Endodermal cell (in vitro differentiated cells): ENCODE data around the gene ATXN1. TPM values are rescaled to one million over a fixed set of nuclear protein-coding genes. Genes with fewer than 3 reads are reported as not detected.
"Not testable (repeated sequence)": the region's sequence is repeated elsewhere in the genome, so short reads cannot be mapped to it uniquely, and the experiment has no call there.

ENCODE experiments used
- DNase-seq: peaks from one replicate; pipeline ENCODE4 v3.0.0-alpha.2; 2017
- H3K27ac ChIP-seq: 2 replicates; pipeline ENCODE4 v1.5.1; 2013; ENCODE audit warnings: mild to moderate bottlenecking, low read depth, low read length, moderate library complexity
- H3K27me3 ChIP-seq: 2 replicates; pipeline ENCODE4 v1.6.1; 2013; ENCODE audit warnings: mild to moderate bottlenecking, low read length, moderate library complexity; ENCODE audit not compliant: insufficient read depth, control insufficient read depth, poor library complexity, severe bottlenecking
- H3K36me3 ChIP-seq: 2 replicates; pipeline ENCODE4 v1.7.0; 2013; ENCODE audit warnings: mild to moderate bottlenecking, low read length, moderate library complexity; ENCODE audit not compliant: control insufficient read depth, insufficient read depth
- H3K4me1 ChIP-seq: one replicate; pipeline ENCODE4 v1.7.0; 2013; ENCODE audit warnings: low read length; ENCODE audit not compliant: control insufficient read depth, insufficient read depth
- H3K4me3 ChIP-seq: 2 replicates; pipeline ENCODE4 v1.5.1; 2013; ENCODE audit warnings: mild to moderate bottlenecking, low read length, moderate library complexity
- H3K9ac ChIP-seq: 2 replicates; pipeline ENCODE4 v1.6.1; 2013; ENCODE audit warnings: mild to moderate bottlenecking, low read length, moderate library complexity; ENCODE audit not compliant: poor library complexity, severe bottlenecking; ENCODE audit errors: extremely low read depth
- H3K9me3 ChIP-seq: 2 replicates; pipeline ENCODE4 v1.6.1; 2013; ENCODE audit warnings: mild to moderate bottlenecking, low read length, moderate library complexity; ENCODE audit not compliant: control insufficient read depth
- H3K27ac Mint-ChIP-seq: 2 replicates; pipeline ENCODE4 v1.8.0; 2020; ENCODE audit warnings: mixed read lengths
- H3K27me3 Mint-ChIP-seq: 2 replicates; pipeline ENCODE4 v1.8.0; 2021; ENCODE audit warnings: mild to moderate bottlenecking, mixed read lengths; ENCODE audit not compliant: insufficient read depth
- H3K36me3 Mint-ChIP-seq: 2 replicates; pipeline ENCODE4 v1.8.0; 2020; ENCODE audit warnings: low read depth, mixed read lengths
- H3K4me1 Mint-ChIP-seq: 2 replicates; pipeline ENCODE4 v1.8.0; 2020; ENCODE audit warnings: mixed read lengths
- H3K4me3 Mint-ChIP-seq: 2 replicates; pipeline ENCODE4 v1.8.0; 2020; ENCODE audit warnings: mild to moderate bottlenecking, moderate library complexity, mixed read lengths
- H3K9me3 Mint-ChIP-seq: 2 replicates; pipeline ENCODE4 v1.8.0; 2020; ENCODE audit warnings: mild to moderate bottlenecking, mixed read lengths
- CTCF ChIP-seq: fragments of 200-600 bp; sonication (generic); conservative IDR thresholded peaks from 2 replicates; pipeline ENCODE4 v1.5.0; 2021; ENCODE audit warnings: antibody characterized with exemption, mild to moderate bottlenecking
- WGBS, 2 experiments: methylation state at CpG; one replicate each; pipeline versions ENCODE4 v1.1.5 to v1.1.7; 2013; ENCODE audit warnings: missing lambda C conversion rate in 2 of 2, mixed read lengths in 1 of 2; ENCODE audit not compliant: insufficient coverage in 1 of 2, insufficient read length in 1 of 2; 5-methylcytosine and 5-hydroxymethylcytosine counted together
- total RNA-seq, 2 donors: library from RNA; stranded (reverse); fragmentation: NEBNext Ultra II Directional in 1 of 2; extraction: Animal tissue kit (Norgen Biotek cat#: 25700) in 1 of 2; gene quantifications; 2 replicates in 1 of 2; 3 replicates in 1 of 2; pipeline ENCODE4 v1.2.1, GENCODE V29; 2021

The ATXN1 gene
- total RNA-seq, 2 donors from 2014 or later: 10.4 to 15.9 TPM

GRCh38 chr6:16632101-16632500, 129.2 kb downstream of the ATXN1 start:
- H3K27ac ChIP-seq: no peak overlapping the region

GRCh38 chr6:16630026-16630643, 131.1 kb downstream of the ATXN1 start:
- no peak overlapping the region for H3K27ac ChIP-seq
- 91 to 93% methylated on average over 2 to 4 of the region's 4 CpGs for WGBS, 2 experiments
- peaks cover 7% of the 10 kb centered on the region for H3K9me3 ChIP-seq
- H3K4me1 ChIP-seq: no peaks in the 10 kb centered on the region
- H3K27ac Mint-ChIP-seq: no peak overlapping the region
- no peak overlapping the region for H3K4me3 ChIP-seq
- TF ChIP-seq CTCF: no peak
- no peaks in the 10 kb centered on the region for H3K4me1 Mint-ChIP-seq
- H3K4me3 Mint-ChIP-seq: no peak overlapping the region
- peaks cover 4% of the 10 kb centered on the region for H3K9me3 Mint-ChIP-seq
- H3K9ac ChIP-seq: no peak overlapping the region
- no peaks in the 10 kb centered on the region for H3K27me3 ChIP-seq
- no peak for DNase-seq
- no peaks in the 10 kb centered on the region for H3K36me3 ChIP-seq
- no peaks in the 10 kb centered on the region for H3K27me3 Mint-ChIP-seq
- peaks cover 7% of the 10 kb centered on the region for H3K36me3 Mint-ChIP-seq

More at GRCh38 chr6:16632101-16632500, 129.2 kb downstream of the ATXN1 start:
- Mint-ChIP-seq H3K27me3 (no peaks in the 10 kb centered on the region), H3K4me1 (peaks cover 5% of the 10 kb centered on the region), H3K4me3 (no peak overlapping the region), H3K27ac (no peak overlapping the region), H3K9me3 (peaks cover 4% of the 10 kb centered on the region), H3K36me3 (peaks cover 7% of the 10 kb centered on the region)
- H3K36me3 ChIP-seq: no peaks in the 10 kb centered on the region
- H3K4me1 ChIP-seq: no peaks in the 10 kb centered on the region
- DNase-seq: no peak
- TF ChIP-seq CTCF: no peak
- H3K9ac ChIP-seq: no peak overlapping the region
- no peak overlapping the region for H3K4me3 ChIP-seq
- peaks cover 7% of the 10 kb centered on the region for H3K9me3 ChIP-seq
- 80 to 88% methylated on average over 4 of the region's 4 CpGs for WGBS, 2 experiments
- no peaks in the 10 kb centered on the region for H3K27me3 ChIP-seq

- not testable (repeated sequence) for H3K9me3 ChIP-seq, DNase-seq, H3K4me3 ChIP-seq, H3K36me3 Mint-ChIP-seq, H3K27ac Mint-ChIP-seq, H3K4me1 ChIP-seq, H3K36me3 ChIP-seq, H3K4me1 Mint-ChIP-seq, H3K4me3 Mint-ChIP-seq, H3K9ac ChIP-seq, H3K9me3 Mint-ChIP-seq, H3K27ac ChIP-seq, H3K27me3 ChIP-seq, H3K27me3 Mint-ChIP-seq
- 91 to 100% methylated on average over 1 of the region's 1 CpG for WGBS, 2 experiments
These were observed 132.7 kb downstream of the ATXN1 start for GRCh38 chr6:16628580-16628979.

- no peak overlapping the region for H3K4me3 Mint-ChIP-seq
- H3K36me3 ChIP-seq: no peaks in the 10 kb centered on the region
- H3K9me3 ChIP-seq: peaks cover 7% of the 10 kb centered on the region
- H3K27ac Mint-ChIP-seq: no peak overlapping the region
- TF ChIP-seq CTCF: no peak
- H3K27ac ChIP-seq: no peak overlapping the region
- H3K36me3 Mint-ChIP-seq: peaks cover 4% of the 10 kb centered on the region
- H3K9ac ChIP-seq: no peak overlapping the region
- H3K9me3 Mint-ChIP-seq: peaks cover 4% of the 10 kb centered on the region
- no peak for DNase-seq
- H3K27me3 ChIP-seq: no peaks in the 10 kb centered on the region
- H3K4me1 ChIP-seq: no peaks in the 10 kb centered on the region
- no peak overlapping the region for H3K4me3 ChIP-seq
- H3K4me1 Mint-ChIP-seq: no peaks in the 10 kb centered on the region
- H3K27me3 Mint-ChIP-seq: no peaks in the 10 kb centered on the region
- WGBS, 2 experiments: 90 to 100% methylated on average over 2 of the region's 2 CpGs
These were observed 134.6 kb downstream of the ATXN1 start for GRCh38 chr6:16626650-16627049.
